ENCODE data around the gene ITPR1.

Gene ITPR1

DNA sequence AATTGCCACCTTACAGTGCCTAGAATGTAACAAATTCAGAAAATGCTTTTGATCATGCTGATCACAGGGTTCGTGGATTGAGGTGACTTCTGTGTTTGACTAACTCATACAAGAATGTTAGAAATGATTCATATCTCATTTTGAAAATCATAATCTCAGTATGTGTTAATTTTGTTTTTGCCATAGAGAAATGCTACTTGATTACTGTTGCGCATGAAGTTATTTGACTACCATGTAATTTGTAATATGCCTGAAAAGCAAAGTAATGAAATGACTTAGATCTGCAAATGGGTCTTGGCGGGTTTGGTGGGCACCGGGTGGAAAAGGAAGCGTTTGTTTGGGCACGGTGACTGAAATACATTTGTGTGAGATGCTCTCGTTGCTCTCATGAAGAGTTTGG lies 312.5 kb downstream of the ITPR1 start:
- no peak overlapping the region for H3K4me3 ChIP-seq (ENCODE audit: low read length)
- TF ChIP-seq, protein P1, sequence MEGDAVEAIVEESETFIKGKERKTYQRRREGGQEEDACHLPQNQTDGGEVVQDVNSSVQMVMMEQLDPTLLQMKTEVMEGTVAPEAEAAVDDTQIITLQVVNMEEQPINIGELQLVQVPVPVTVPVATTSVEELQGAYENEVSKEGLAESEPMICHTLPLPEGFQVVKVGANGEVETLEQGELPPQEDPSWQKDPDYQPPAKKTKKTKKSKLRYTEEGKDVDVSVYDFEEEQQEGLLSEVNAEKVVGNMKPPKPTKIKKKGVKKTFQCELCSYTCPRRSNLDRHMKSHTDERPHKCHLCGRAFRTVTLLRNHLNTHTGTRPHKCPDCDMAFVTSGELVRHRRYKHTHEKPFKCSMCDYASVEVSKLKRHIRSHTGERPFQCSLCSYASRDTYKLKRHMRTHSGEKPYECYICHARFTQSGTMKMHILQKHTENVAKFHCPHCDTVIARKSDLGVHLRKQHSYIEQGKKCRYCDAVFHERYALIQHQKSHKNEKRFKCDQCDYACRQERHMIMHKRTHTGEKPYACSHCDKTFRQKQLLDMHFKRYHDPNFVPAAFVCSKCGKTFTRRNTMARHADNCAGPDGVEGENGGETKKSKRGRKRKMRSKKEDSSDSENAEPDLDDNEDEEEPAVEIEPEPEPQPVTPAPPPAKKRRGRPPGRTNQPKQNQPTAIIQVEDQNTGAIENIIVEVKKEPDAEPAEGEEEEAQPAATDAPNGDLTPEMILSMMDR (conservative IDR thresholded peaks at IDR 0.05; ENCODE audit: low read depth, low read length) = no peak
- no peak for DNase-seq (ENCODE audit: low read depth)

DNA sequence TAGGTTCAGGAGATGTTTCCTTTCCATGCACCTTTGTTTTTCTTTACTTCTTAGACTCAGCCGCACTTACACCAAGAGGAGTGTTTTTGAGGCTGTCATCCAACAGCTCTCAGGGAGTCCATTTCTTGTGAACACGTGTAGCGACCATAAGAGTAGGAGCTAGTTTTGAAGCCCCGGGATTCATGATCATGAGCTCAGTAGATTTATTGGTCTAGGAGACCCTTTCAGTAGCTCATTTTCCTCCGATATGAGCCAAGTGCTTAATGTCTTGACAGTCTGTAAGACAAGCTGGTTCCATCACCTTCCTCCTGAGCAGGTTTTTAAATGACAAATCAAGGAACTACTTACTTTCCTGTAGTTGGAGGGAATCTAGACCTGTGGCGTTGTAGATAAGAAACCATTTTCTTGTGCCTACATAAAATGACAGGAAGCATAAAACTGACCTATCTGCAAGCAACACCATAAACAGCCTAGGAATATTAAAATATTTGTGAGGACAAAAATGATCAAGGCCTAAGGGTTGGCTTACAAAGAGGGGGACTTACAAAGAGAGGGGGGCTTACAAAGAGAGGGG lies 313.5 kb downstream of the ITPR1 start:
- TF ChIP-seq, protein P1 (conservative IDR thresholded peaks at IDR 0.05; ENCODE audit: low read depth, low read length) = no peak
- H3K4me3 ChIP-seq (ENCODE audit: low read length) = no peak overlapping the region
- DNase-seq (ENCODE audit: low read depth) = no peak

DNA sequence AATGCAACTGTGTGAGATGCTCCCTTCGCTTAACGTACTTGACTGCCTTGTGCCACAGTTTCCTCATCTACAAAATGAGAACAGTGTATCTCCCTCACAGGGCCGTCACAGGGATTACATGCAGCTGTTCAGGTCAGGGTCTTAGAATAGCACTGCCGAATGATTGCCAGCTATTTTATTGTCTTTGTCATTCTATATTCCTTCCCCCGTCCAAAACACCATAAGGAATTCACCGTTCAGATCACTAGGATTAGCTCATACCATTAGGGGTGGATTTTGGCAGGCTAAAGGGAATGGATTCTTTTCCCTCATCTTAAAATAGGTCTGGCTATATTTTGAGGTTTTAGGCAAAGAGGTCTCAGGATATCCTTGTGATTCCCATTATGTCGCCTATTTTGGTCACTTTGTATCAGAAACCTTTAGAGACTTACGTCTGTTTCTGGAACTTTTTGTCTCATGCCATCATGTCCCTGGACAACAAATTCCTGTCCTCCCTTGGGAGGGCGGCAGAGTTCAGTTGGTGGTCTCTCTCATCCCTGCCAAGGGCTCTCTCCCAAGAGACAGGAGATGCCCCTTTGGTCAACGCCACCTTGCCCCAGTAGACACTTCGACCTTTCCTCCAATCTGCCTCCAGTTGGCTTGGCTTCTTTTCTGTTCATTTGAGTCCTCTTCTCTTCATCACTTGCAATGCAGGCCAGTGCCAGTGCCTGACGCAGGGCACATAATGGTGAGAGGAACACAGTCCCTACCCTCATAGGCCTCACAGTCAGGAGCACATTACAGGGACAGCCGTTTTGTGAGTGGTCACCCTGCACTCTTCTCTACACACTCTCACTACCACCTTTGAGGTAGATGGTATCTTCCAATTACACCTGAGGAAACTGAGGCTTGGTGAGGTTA lies 314.5 kb downstream of the ITPR1 start:
- TF ChIP-seq, protein P1 (conservative IDR thresholded peaks at IDR 0.05; ENCODE audit: low read depth, low read length) = no peak

DNA sequence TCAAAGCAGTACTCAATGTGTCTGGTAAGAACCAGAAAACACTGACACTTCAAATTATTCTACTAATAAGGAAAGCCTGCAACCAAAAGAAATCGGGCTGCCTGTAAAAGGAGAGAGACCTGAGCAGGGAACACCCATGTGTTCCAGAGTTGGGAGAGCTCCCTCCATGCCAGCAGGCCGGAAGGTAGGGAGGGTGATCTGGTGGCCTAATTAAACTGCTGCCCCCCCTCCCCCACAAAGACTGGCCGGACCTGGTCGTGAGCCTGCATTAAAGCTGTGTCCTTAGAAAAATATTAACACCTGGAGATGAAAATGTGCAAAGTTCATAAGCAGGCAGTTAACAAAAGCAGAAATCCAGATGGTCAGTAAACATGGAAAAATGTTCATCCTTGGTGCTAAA lies 315.5 kb downstream of the ITPR1 start:
- TF ChIP-seq, protein P1 (conservative IDR thresholded peaks at IDR 0.05; ENCODE audit: low read depth, low read length) = no peak
- DNase-seq (ENCODE audit: low read depth) = no peak
- H3K4me3 ChIP-seq (ENCODE audit: low read length) = no peak overlapping the region

More for the DNA sequence above, 314.5 kb downstream of the ITPR1 start:
- no peak overlapping the region for H3K4me3 ChIP-seq (ENCODE audit: low read length)
- no peak for DNase-seq (ENCODE audit: low read depth)

DNA sequence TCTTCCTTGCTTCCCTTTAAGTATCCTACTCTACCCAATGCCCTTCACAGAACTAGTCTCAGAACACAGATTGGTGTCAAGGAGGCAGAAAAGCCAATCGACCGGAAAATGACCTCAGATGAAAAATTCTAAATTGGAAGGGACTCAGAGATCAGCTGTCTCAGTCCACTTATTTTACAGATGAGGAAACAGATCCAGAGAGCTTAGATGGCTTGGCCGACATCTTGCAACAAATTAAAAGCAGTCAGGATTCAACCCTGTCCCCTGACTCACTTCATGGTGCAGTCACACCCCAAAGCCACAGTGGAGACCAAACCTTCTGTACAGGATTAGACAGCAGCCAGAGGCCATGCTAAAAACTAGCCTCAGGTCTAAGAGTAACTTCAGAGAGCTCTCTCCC lies 316.8 kb downstream of the ITPR1 start:
- no peak overlapping the region for H3K4me3 ChIP-seq (ENCODE audit: low read length)
- TF ChIP-seq, protein P1 (conservative IDR thresholded peaks at IDR 0.05; ENCODE audit: low read depth, low read length) = no peak
- no peak for DNase-seq (ENCODE audit: low read depth)

DNA sequence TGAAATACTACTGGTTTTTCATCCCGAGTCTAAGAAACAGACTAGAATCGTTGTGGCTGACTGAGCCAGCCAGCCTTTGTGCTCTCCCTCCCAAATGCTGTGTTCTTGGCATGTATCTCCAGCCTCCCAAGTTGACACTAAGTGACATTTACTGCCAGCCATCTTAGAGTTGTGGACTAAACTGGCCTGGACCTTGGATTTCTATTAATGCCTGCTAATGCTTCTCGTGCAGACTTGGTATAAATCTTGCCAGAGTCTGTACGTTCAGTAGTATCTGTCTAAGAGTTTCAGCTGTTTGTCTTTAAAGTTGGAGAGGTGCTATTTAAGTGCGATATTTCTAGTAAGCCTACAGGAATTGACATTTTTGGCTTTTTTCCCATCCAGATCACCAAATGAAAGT lies 319.4 kb downstream of the ITPR1 start:
- TF ChIP-seq, protein P1 (conservative IDR thresholded peaks at IDR 0.05; ENCODE audit: low read depth, low read length) = no peak
- DNase-seq (ENCODE audit: low read depth) = no peak
- H3K4me3 ChIP-seq (ENCODE audit: low read length) = no peak overlapping the region

DNA sequence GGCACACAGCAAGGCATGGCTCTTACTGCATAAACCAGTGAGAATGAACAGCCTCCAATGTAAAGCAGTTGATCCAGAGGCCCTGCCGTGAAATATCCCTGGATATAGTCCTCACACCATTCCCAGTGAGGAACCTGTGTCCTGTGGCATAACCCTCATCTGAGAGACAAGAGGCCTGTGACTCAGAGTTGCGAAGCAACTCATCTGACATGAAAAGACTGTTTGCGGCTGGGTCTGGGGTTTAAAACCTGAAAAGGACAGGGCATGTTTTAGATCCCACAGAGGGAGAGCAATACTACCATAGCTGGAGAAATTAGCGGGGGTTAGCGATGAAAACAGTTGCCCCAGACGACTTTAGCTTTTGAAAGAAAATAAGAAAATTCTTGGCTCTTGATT lies 320.8 kb downstream of the ITPR1 start:
- H3K4me3 ChIP-seq (ENCODE audit: low read length) = no peak overlapping the region

More for the DNA sequence above, 320.8 kb downstream of the ITPR1 start:
- TF ChIP-seq, protein P1 (conservative IDR thresholded peaks at IDR 0.05; ENCODE audit: low read depth, low read length) = no peak
- DNase-seq (ENCODE audit: low read depth) = no peak
